Endothelial cell of umbilical vein (primary cell): ENCODE data around the gene ZNRD2. TPM values are rescaled to one million over a fixed set of nuclear protein-coding genes. Genes with fewer than 3 reads are reported as not detected.
A peak's percentile ranks its signal among the peaks of the same experiment; 100 is the strongest.

ENCODE experiments used
- BruUV-seq: library from RNA; stranded (reverse); fragments of 400-500 nt; replicated peaks from 2 replicates; lab custom pipeline; 2021; lab: Mats Ljungman, UMichigan
- CTCF ChIA-PET: fragments of 300-600, 350-600 bp; sonication (Branson Sonifier 250); formaldehyde crosslinking; loops from one replicate; lab custom pipeline; 2021; ENCODE audit warnings: antibody characterized with exemption, inconsistent platforms; lab: Charles Lee
- POLR2A ChIA-PET: fragments of 300-600, 350-600 bp; sonication (Branson Sonifier 250); formaldehyde crosslinking; loops from one replicate; lab custom pipeline; 2021; ENCODE audit warnings: antibody characterized with exemption, inconsistent platforms; lab: Charles Lee
- DNase-seq: peaks from one replicate; pipeline ENCODE4 v3.0.0-alpha.2; 2011; ENCODE audit warnings: low read depth, low spot score
- FAIRE-seq: peaks from 2 replicates; lab custom pipeline; 2011; peaks lifted over from hg19 to GRCh38; lab: Jason Lieb, UNC
- H2AFZ ChIP-seq: 2 replicates; pipeline ENCODE4 v1.6.0; 2012; ENCODE audit warnings: low read depth, low read length, control low read depth, inconsistent platforms
- H3K27ac ChIP-seq: 2 replicates; pipeline ENCODE4 v1.5.1; 2011; ENCODE audit warnings: low read depth, mild to moderate bottlenecking, control low read depth, low read length, moderate library complexity; ENCODE audit not compliant: insufficient read depth
- H3K27me3 ChIP-seq, 2 experiments: 2 replicates each; pipeline versions ENCODE4 v1.6.0 to v1.6.1; 2011; ENCODE audit warnings: low read length in 2 of 2, mixed read lengths in 1 of 2; ENCODE audit not compliant: control insufficient read depth in 2 of 2, insufficient read depth in 2 of 2
- H3K36me3 ChIP-seq, 2 experiments: 2 replicates in 1 of 2; 3 replicates in 1 of 2; pipeline ENCODE4 v1.5.1; 2011; ENCODE audit warnings: low read length in 2 of 2, mild to moderate bottlenecking in 1 of 2, moderate library complexity in 1 of 2; ENCODE audit not compliant: control insufficient read depth in 2 of 2, insufficient read depth in 2 of 2; ENCODE audit errors: extremely low read depth in 1 of 2
- H3K4me1 ChIP-seq: 3 replicates; pipeline ENCODE4 v1.5.1; 2011; ENCODE audit warnings: mild to moderate bottlenecking, low read length; ENCODE audit not compliant: control insufficient read depth, insufficient read depth; ENCODE audit errors: extremely low read depth
- H3K4me2 ChIP-seq: 2 replicates; pipeline ENCODE4 v1.6.1; 2011; ENCODE audit warnings: low read length, control low read depth, mixed read lengths; ENCODE audit not compliant: insufficient read depth
- H3K4me3 ChIP-seq, 3 experiments: fragments of 200-600 bp in 1 of 3; sonication (generic), shearing (Covaris generic) in 1 of 3; replicated peaks in 1 of 3; 2 replicates each; pipeline ENCODE4 v1.5.1; 2011 to 2016; ENCODE audit warnings: control low read depth in 3 of 3, low read length in 3 of 3, mild to moderate bottlenecking in 2 of 3, inconsistent platforms in 1 of 3, low read depth in 1 of 3, moderate library complexity in 1 of 3; ENCODE audit not compliant: insufficient read depth in 1 of 3
- H3K79me2 ChIP-seq: 2 replicates; pipeline ENCODE4 v1.6.0; 2012; ENCODE audit warnings: low read length, inconsistent platforms; ENCODE audit not compliant: control insufficient read depth, insufficient read depth
- H3K9ac ChIP-seq: replicated peaks from 2 replicates; pipeline ENCODE3; 2011; ENCODE audit warnings: low read length, control low read depth; ENCODE audit not compliant: insufficient read depth; ENCODE audit errors: extremely low read depth
- H3K9me1 ChIP-seq: replicated peaks from 3 replicates; pipeline ENCODE4 v1.6.0; 2011; ENCODE audit warnings: mild to moderate bottlenecking, low read length; ENCODE audit not compliant: control insufficient read depth, insufficient read depth; ENCODE audit errors: extremely low read depth
- H3K9me3 ChIP-seq: replicated peaks from 2 replicates; pipeline ENCODE4 v1.5.1; 2012; ENCODE audit warnings: low read length, inconsistent platforms; ENCODE audit not compliant: control insufficient read depth, insufficient read depth
- H4K20me1 ChIP-seq: replicated peaks from 2 replicates; pipeline ENCODE3; 2011; ENCODE audit warnings: mild to moderate bottlenecking, low read length; ENCODE audit not compliant: control insufficient read depth, insufficient read depth; ENCODE audit errors: extremely low read depth
- CTCF ChIP-seq, 2 donors: IDR thresholded peaks; 1 replicate in 1 of 2; 2 replicates in 1 of 2; pipeline ENCODE4 v1.5.1; 2011; ENCODE audit warnings: low read length in 2 of 2, mild to moderate bottlenecking in 2 of 2, moderate library complexity in 2 of 2, control low read depth in 1 of 2, inconsistent platforms in 1 of 2, low read depth in 1 of 2; ENCODE audit not compliant: insufficient read depth in 1 of 2; ENCODE audit errors: extremely low read depth in 1 of 2
- GATA2 ChIP-seq: IDR thresholded peaks from 2 replicates; pipeline ENCODE4 v1.7.0; 2011; ENCODE audit warnings: low read depth, mild to moderate bottlenecking, moderate library complexity, mixed read lengths, low read length; ENCODE audit not compliant: insufficient read length, insufficient read depth
- MYC ChIP-seq: IDR thresholded peaks from one replicate; pipeline ENCODE4 v1.6.1; 2011; ENCODE audit warnings: mild to moderate bottlenecking, low read depth, low read length
- POLR2A ChIP-seq: IDR thresholded peaks from 2 replicates; pipeline ENCODE4 v1.6.1; 2012; ENCODE audit warnings: low read depth, mild to moderate bottlenecking, control low read depth, low read length
- POLR2AphosphoS5 ChIP-seq: IDR thresholded peaks from 2 replicates; pipeline ENCODE4 v1.6.1; 2012; ENCODE audit warnings: low read depth, mild to moderate bottlenecking, control low read depth, low read length, moderate library complexity; ENCODE audit not compliant: insufficient read depth
- dilution Hi-C: fragments of 300-500 bp; cut with MboI; formaldehyde crosslinking; loops from one replicate; pipeline ENCODE4 v1.15.0; 2019; ENCODE audit warnings: low sequenced_read_pairs; ENCODE audit not compliant: extremely low pct_ligation_motif_present
- intact Hi-C: fragments of 100-400 bp; cut with micrococcal nuclease; formaldehyde crosslinking; loops from one replicate; pipeline ENCODE4 v1.10.0; 2022
- polyA plus RNA-seq, 4 experiments: library from polyadenylated mRNA; depleted of rRNA in 3 of 4; stranded (reverse) in 3 of 4; unstranded in 1 of 4; fragments of >200 nt; gene quantifications; 2 replicates each; pipeline versions ENCODE4 v1.2.1 to v1.2.3, GENCODE V29; 2011 to 2012; ENCODE audit warnings: missing spikeins in 1 of 4
- total RNA-seq: library from RNA; stranded (reverse); gene quantifications from 2 replicates; pipeline ENCODE4 v1.2.3, GENCODE V29; 2021

ZNRD2 gene
- total and polyA plus RNA-seq, 2 donors (not counting 3 experiments of a cell fraction or from before 2014, with no cell fraction given) = 40.8 to 96.7 TPM

GRCh38 chr11:65569164-65569972 lies 909 bp upstream of the ZNRD2 start:
- Histone ChIP-seq H3K9me1 (no peaks in the 10 kb centered on the region), H2AFZ (peak overlapping the region; percentile 40), H3K9ac (peak overlapping the region; percentile 85), H3K36me3 (no peaks in the 10 kb centered on the region), H3K4me1 (peaks cover 44% of the 10 kb centered on the region), H3K9me3 (no peaks in the 10 kb centered on the region), H3K27ac (peak overlapping the region; percentile 61), H4K20me1 (no peaks in the 10 kb centered on the region), H3K4me2 (peak overlapping the region; percentile 62), H3K4me3 (peak overlapping the region; percentile 5 to 66 (median 30)), H3K27me3 (no peaks in the 10 kb centered on the region), H3K79me2 (peaks cover 25% of the 10 kb centered on the region)
- FAIRE-seq (peak; percentile 57), DNase-seq (no peak)
- intact Hi-C loops = no loop called here
- CTCF ChIA-PET = interaction anchor here (0.6 to 9.7 kb wide), 6 partner anchors 10 to 46 kb away, joined by 3 to 167 read pairs (median 18); partner anchors contain the start of genes LTBP3, MAP3K11 and PCNX3
- TF ChIP-seq GATA2 (no peak), POLR2A (no peak), CTCF (IDR thresholded peaks at IDR 0.05; ENCODE audit: extremely low read depth in 1 of 2, insufficient read depth in 1 of 2, low read depth in 1 of 2, low read length in 2 of 2) (no peak), POLR2AphosphoS5 (no peak), MYC (no peak)
- no TSS peak for BruUV-seq
- dilution Hi-C loops = no loop called here
- POLR2A ChIA-PET = interaction anchor here (1.1 to 1.2 kb wide), 2 partner anchors 9 to 147 kb away, joined by 3 to 4 read pairs; partner anchors contain the start of gene NEAT1
